ENCODE results near the gene COL5A1. TPM values are rescaled to one million over a fixed set of nuclear protein-coding genes. Genes with fewer than 3 reads are reported as not detected.

COL5A1 gene
- total RNA-seq, 4 donors from 2014 or later = 13.3 to 55.0 (median 27.0) TPM

GRCh38 chr9:134753191-134753590, 111.6 kb downstream of the COL5A1 start:
- no peak for ATAC-seq (ENCODE audit: low FRiP score)
- no peak for DNase-seq (ENCODE audit: low spot score)
- TF ChIP-seq CTCF (IDR thresholded peaks at IDR 0.05) = no peak

DNA sequence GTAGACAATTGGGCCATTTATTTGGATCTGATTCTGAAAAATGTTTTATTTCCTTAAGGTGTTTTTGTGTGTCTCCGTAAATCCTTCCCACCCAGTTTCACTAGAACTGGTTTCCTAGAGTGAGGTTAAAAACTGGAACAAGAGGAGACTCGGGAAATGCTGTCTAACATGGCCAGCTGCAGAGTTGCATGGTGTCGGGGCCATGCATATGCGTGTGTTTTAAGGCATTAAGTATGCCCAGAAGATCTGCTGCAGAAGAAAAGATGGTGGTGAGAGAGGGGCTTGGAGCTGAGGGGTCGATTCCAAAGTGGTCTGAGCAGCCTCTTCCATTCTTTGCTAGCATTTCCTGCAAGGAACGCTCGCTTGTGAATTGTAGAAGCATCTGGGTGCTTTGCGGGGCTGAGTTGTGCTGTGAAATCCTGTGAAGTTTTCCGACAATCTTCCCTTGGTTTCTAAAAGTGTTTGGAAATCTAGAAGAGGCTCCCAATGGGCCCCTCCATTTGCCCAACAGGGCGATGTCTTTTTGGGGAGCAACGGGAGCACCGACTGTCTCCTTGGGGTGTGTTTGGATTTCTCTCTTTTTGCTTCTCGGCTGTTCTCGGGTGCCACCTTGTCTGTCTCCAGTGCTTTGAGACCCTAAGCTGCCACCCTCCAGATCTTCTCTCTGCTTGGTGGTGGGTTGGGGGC, 113.8 kb downstream of the COL5A1 start:
- DNase-seq (ENCODE audit: low spot score) (no peak), ATAC-seq (ENCODE audit: low FRiP score) (no peak)
- TF ChIP-seq CTCF (IDR thresholded peaks at IDR 0.05) = no peak

- DNase-seq (ENCODE audit: low spot score) (no peak), ATAC-seq (ENCODE audit: low FRiP score) (no peak)
- no peak for TF ChIP-seq CTCF (IDR thresholded peaks at IDR 0.05)
Measured at GRCh38 chr9:134756098-134756497, 114.5 kb downstream of the COL5A1 start.

DNA sequence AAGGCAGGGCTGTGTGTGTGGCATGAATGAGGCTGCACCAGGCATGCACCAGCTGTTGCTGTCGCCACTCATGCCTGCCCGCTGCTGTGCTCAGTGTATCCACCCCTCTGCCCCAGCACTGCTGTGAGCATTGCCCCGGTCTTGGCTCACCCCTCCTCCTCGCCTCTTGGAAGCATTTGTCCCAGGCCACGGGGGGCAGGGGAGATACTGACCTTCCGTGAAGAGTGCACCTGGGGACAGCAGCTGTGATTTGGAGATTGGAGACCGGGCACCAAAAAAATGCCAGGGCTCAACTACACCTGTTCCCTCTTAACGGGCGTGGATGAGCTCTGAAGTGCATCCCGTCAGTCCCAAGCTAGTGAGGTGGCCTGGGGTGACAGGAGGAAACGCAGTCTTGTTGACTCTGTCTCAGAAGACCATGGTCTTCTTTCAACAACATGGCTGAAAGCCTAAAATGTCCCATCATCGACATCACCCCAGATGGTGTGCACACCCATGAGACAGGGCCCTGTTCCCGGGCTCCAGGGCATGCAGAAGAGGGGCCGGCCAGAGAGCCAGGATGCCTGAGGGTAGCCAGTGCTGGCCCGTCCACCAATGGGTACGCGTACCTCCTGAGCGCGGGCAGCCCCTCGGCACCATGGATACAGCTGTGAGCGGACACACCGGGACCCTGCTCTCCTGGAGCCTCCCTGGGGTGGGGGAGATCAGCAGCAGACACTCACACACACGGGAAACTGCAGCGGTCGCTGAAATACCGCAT, 115.8 kb downstream of the COL5A1 start:
- no peak for TF ChIP-seq CTCF (IDR thresholded peaks at IDR 0.05)
- ATAC-seq (ENCODE audit: low FRiP score) (no peak), DNase-seq (ENCODE audit: low spot score) (no peak)

GRCh38 chr9:134758949-134759607, 117.5 kb downstream of the COL5A1 start:
- no peak for ATAC-seq (ENCODE audit: low FRiP score)
- DNase-seq (ENCODE audit: low spot score) = no peak
- TF ChIP-seq CTCF (IDR thresholded peaks at IDR 0.05) = no peak

- DNase-seq (ENCODE audit: low spot score) = no peak
- TF ChIP-seq CTCF (IDR thresholded peaks at IDR 0.05) = no peak
- no peak for ATAC-seq (ENCODE audit: low FRiP score)
Measured at GRCh38 chr9:134759913-134760312, 118.3 kb downstream of the COL5A1 start.
